Trophoblast cell (in vitro differentiated cells and primary cell): Measurements from ENCODE around the gene PLB1.

Experiments used
- DNase-seq, 2 donors: peaks; one replicate each; pipeline ENCODE4 v3.0.0-alpha.2; 2016
- H2AFZ ChIP-seq: 2 replicates; pipeline ENCODE4 v1.6.1; 2013; ENCODE audit warnings: low read length, moderate library complexity, mild to moderate bottlenecking; ENCODE audit not compliant: insufficient read depth, poor library complexity
- H2AK5ac ChIP-seq: 2 replicates; pipeline ENCODE4 v1.6.1; 2013; ENCODE audit warnings: mild to moderate bottlenecking, low read length
- H2BK120ac ChIP-seq: 2 replicates; pipeline ENCODE4 v1.6.1; 2013; ENCODE audit warnings: low read length, mild to moderate bottlenecking, moderate library complexity; ENCODE audit not compliant: insufficient read depth, poor library complexity
- H2BK12ac ChIP-seq: 2 replicates; pipeline ENCODE4 v1.6.1; 2013; ENCODE audit warnings: mild to moderate bottlenecking, low read length, moderate library complexity
- H2BK5ac ChIP-seq: 2 replicates; pipeline ENCODE4 v1.6.1; 2013; ENCODE audit warnings: low read length, low read depth, moderate library complexity, mild to moderate bottlenecking; ENCODE audit not compliant: poor library complexity
- H3K14ac ChIP-seq: 2 replicates; pipeline ENCODE4 v1.6.1; 2013; ENCODE audit warnings: mild to moderate bottlenecking, low read length
- H3K18ac ChIP-seq: 2 replicates; pipeline ENCODE4 v1.6.1; 2013; ENCODE audit warnings: mild to moderate bottlenecking, low read length
- H3K23ac ChIP-seq: 2 replicates; pipeline ENCODE4 v1.6.1; 2013; ENCODE audit warnings: low read length
- H3K27ac ChIP-seq: 2 replicates; pipeline ENCODE4 v1.5.1; 2013; ENCODE audit warnings: low read depth, mild to moderate bottlenecking, inconsistent platforms, low read length, moderate library complexity
- H3K27me3 ChIP-seq: 2 replicates; pipeline ENCODE4 v1.6.1; 2013; ENCODE audit warnings: inconsistent platforms, mild to moderate bottlenecking, low read length, moderate library complexity; ENCODE audit not compliant: insufficient read depth
- H3K36me3 ChIP-seq, 2 experiments: 1 replicate in 1 of 2; 2 replicates in 1 of 2; pipeline ENCODE4 v1.6.1; 2013; ENCODE audit warnings: low read length in 2 of 2, mild to moderate bottlenecking in 2 of 2, moderate library complexity in 1 of 2; ENCODE audit not compliant: insufficient read depth in 2 of 2, control insufficient read depth in 1 of 2
- H3K4ac ChIP-seq: 2 replicates; pipeline ENCODE4 v1.6.1; 2013; ENCODE audit warnings: low read depth, mild to moderate bottlenecking, low read length, moderate library complexity
- H3K4me1 ChIP-seq, 2 experiments: 1 replicate in 1 of 2; 2 replicates in 1 of 2; pipeline ENCODE4 v1.6.1; 2013; ENCODE audit warnings: low read length in 2 of 2, mild to moderate bottlenecking in 2 of 2, moderate library complexity in 1 of 2; ENCODE audit not compliant: insufficient read depth in 2 of 2, control insufficient read depth in 1 of 2
- H3K4me2 ChIP-seq: 2 replicates; pipeline ENCODE4 v1.6.1; 2013; ENCODE audit warnings: inconsistent platforms, mild to moderate bottlenecking, low read length, moderate library complexity
- H3K4me3 ChIP-seq: 2 replicates; pipeline ENCODE4 v1.5.1; 2013; ENCODE audit warnings: mild to moderate bottlenecking, low read depth, low read length, inconsistent platforms
- H3K79me1 ChIP-seq: one replicate; pipeline ENCODE4 v1.6.1; 2013; ENCODE audit warnings: low read length
- H3K79me2 ChIP-seq: 2 replicates; pipeline ENCODE4 v1.6.1; 2013; ENCODE audit warnings: low read length, mild to moderate bottlenecking; ENCODE audit not compliant: control insufficient read depth, insufficient read depth, poor library complexity
- H3K9ac ChIP-seq: 2 replicates; pipeline ENCODE4 v1.6.1; 2013; ENCODE audit warnings: mild to moderate bottlenecking, low read length
- H3K9me3 ChIP-seq: 2 replicates; pipeline ENCODE4 v1.6.1; 2013; ENCODE audit warnings: low read depth, mild to moderate bottlenecking, control low read depth, inconsistent platforms, low read length; ENCODE audit not compliant: insufficient read depth
- H4K12ac ChIP-seq: 2 replicates; pipeline ENCODE4 v1.6.1; 2013; ENCODE audit warnings: low read depth, mild to moderate bottlenecking, low read length, moderate library complexity
- H4K8ac ChIP-seq: 2 replicates; pipeline ENCODE4 v1.6.1; 2013; ENCODE audit warnings: low read depth, mild to moderate bottlenecking, low read length, moderate library complexity
- H4K91ac ChIP-seq: one replicate; pipeline ENCODE4 v1.6.1; 2013; ENCODE audit warnings: low read depth, mild to moderate bottlenecking, low read length, moderate library complexity
- WGBS: extraction: QIAGEN DNeasy Blood & Tissue Kit; methylation state at CpG from one replicate; pipeline ENCODE4 v1.1.7; 2013; ENCODE audit warnings: missing lambda C conversion rate; ENCODE audit not compliant: insufficient read length, insufficient coverage; ENCODE audit errors: extremely low coverage; 5-methylcytosine and 5-hydroxymethylcytosine counted together

The PLB1 gene

GRCh38 chr2:28656937-28657615, 161.2 kb downstream of the PLB1 start:
- H3K14ac ChIP-seq = peak overlapping the region; percentile 20
- H3K23ac ChIP-seq = no peak overlapping the region
- DNase-seq = peak; percentile 62 to 84
- no peaks in the 10 kb centered on the region for H3K79me2 ChIP-seq
- no peaks in the 10 kb centered on the region for H3K36me3 ChIP-seq
- H2BK5ac ChIP-seq = peak overlapping the region; percentile 31
- H4K91ac ChIP-seq = peak overlapping the region; percentile 50
- H4K8ac ChIP-seq = peak overlapping the region; percentile 66
- no peak overlapping the region for H2AFZ ChIP-seq
- H3K18ac ChIP-seq = peak overlapping the region; percentile 17
- no peak overlapping the region for H3K4me2 ChIP-seq
- H3K9me3 ChIP-seq = no peaks in the 10 kb centered on the region
- H2BK120ac ChIP-seq = peak overlapping the region; percentile 56
- H3K79me1 ChIP-seq = peaks cover 16% of the 10 kb centered on the region
- no CpG with 5 or more reads among the region's 5 CpGs for WGBS
- H2BK12ac ChIP-seq = peak overlapping the region; percentile 86
- peak overlapping the region; percentile 87 for H2AK5ac ChIP-seq
- no peaks in the 10 kb centered on the region for H3K27me3 ChIP-seq
- peaks cover 14 to 18% of the 10 kb centered on the region in 2 experiments for H3K4me1 ChIP-seq
- peak overlapping the region; percentile 10 for H3K27ac ChIP-seq
- H4K12ac ChIP-seq = no peak overlapping the region
- H3K4me3 ChIP-seq = no peak overlapping the region
- no peak overlapping the region for H3K9ac ChIP-seq
- H3K4ac ChIP-seq = peak overlapping the region; percentile 52

- Histone ChIP-seq H3K9me3 (no peaks in the 10 kb centered on the region), H3K4ac (no peak overlapping the region), H3K23ac (no peak overlapping the region), H3K9ac (no peak overlapping the region), H4K12ac (no peak overlapping the region), H2AK5ac (no peak overlapping the region), H3K4me1 (peaks cover 20 to 23% of the 10 kb centered on the region in 2 experiments), H3K79me2 (peaks cover 1% of the 10 kb centered on the region), H2BK12ac (no peak overlapping the region), H2BK5ac (peak overlapping the region; percentile 38), H3K18ac (no peak overlapping the region), H3K14ac (peak overlapping the region; percentile 35), H4K8ac (no peak overlapping the region), H3K36me3 (no peaks in the 10 kb centered on the region), H3K27ac (no peak overlapping the region), H4K91ac (no peak overlapping the region), H2BK120ac (no peak overlapping the region), H3K27me3 (no peaks in the 10 kb centered on the region), H3K4me3 (no peak overlapping the region), H2AFZ (no peak overlapping the region), H3K79me1 (peaks cover 22% of the 10 kb centered on the region), H3K4me2 (no peak overlapping the region)
- no CpG with 5 or more reads among the region's 1 CpG for WGBS
- no peak for DNase-seq
Measured at GRCh38 chr2:28658369-28658768, 162.5 kb downstream of the PLB1 start.

GRCh38 chr2:28659127-28659526, 163.3 kb downstream of the PLB1 start:
- Histone ChIP-seq H2AK5ac (no peak overlapping the region), H3K9ac (no peak overlapping the region), H2BK5ac (no peak overlapping the region), H3K27ac (no peak overlapping the region), H3K4me1 (peaks cover 27 to 28% of the 10 kb centered on the region in 2 experiments), H2AFZ (no peak overlapping the region), H3K4me2 (no peak overlapping the region), H3K79me2 (peaks cover 1% of the 10 kb centered on the region), H3K14ac (no peak overlapping the region), H4K8ac (no peak overlapping the region), H3K4ac (no peak overlapping the region), H2BK12ac (no peak overlapping the region), H4K12ac (no peak overlapping the region), H3K27me3 (no peaks in the 10 kb centered on the region), H4K91ac (no peak overlapping the region), H3K23ac (no peak overlapping the region), H3K4me3 (no peak overlapping the region), H3K36me3 (no peaks in the 10 kb centered on the region), H3K18ac (no peak overlapping the region), H3K79me1 (peaks cover 29% of the 10 kb centered on the region), H2BK120ac (no peak overlapping the region), H3K9me3 (no peaks in the 10 kb centered on the region)
- no peak for DNase-seq

GRCh38 chr2:28661589-28662001, 165.7 kb downstream of the PLB1 start:
- no peak overlapping the region for H2BK12ac ChIP-seq
- H3K79me1 ChIP-seq = peaks cover 30% of the 10 kb centered on the region
- no peak overlapping the region for H3K18ac ChIP-seq
- no peaks in the 10 kb centered on the region for H3K27me3 ChIP-seq
- no peak overlapping the region for H3K9ac ChIP-seq
- no peaks in the 10 kb centered on the region for H3K36me3 ChIP-seq
- peaks cover 1% of the 10 kb centered on the region for H3K79me2 ChIP-seq
- no peak overlapping the region for H3K4me2 ChIP-seq
- peak overlapping the region; percentile 39 for H4K91ac ChIP-seq
- peak overlapping the region; percentile 25 for H4K8ac ChIP-seq
- no peak overlapping the region for H3K27ac ChIP-seq
- H3K14ac ChIP-seq = no peak overlapping the region
- no peak overlapping the region for H3K23ac ChIP-seq
- no peak overlapping the region for H3K4me3 ChIP-seq
- DNase-seq = no peak
- no peak overlapping the region for H2AFZ ChIP-seq
- H3K4ac ChIP-seq = no peak overlapping the region
- peak overlapping the region; percentile 30 for H2BK120ac ChIP-seq
- H3K4me1 ChIP-seq = peaks cover 26 to 33% of the 10 kb centered on the region in 2 experiments
- no peaks in the 10 kb centered on the region for H3K9me3 ChIP-seq
- no peak overlapping the region for H4K12ac ChIP-seq
- WGBS = no CpG with 5 or more reads among the region's 5 CpGs
- H2BK5ac ChIP-seq = no peak overlapping the region
- H2AK5ac ChIP-seq = no peak overlapping the region
